ENCODE data around the gene TSPO2.

Gene TSPO2

DNA sequence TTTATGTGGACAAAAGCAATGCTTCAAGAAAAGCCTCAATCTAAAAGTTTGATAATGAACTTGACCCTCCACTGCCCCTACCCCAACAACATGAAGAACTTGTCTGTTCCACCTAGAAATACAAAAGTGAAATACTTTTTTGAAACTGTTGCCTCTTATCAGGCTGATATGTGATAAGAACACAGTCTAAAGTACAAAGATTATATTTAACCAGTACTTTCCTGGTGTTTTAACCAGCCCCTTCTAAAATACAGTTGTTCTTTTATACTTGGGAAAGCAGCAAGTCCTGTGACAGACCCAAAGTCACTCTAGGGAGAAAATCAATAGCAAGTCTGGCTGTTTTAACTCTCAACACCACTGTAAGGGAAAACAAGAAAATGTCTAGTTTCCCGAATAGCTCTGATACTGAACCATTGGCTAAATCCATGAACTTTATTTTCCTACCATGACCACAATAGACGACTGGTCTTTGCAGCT lies 23.3 kb downstream of the TSPO2 start:
- DNase-seq (no peak), ATAC-seq (ENCODE audit: insufficient read depth, low read depth) (no peak)
- Histone ChIP-seq H3K79me2 (ENCODE audit: insufficient read depth, low read length) (peaks cover 4% of the 10 kb centered on the region), H3K4me1 (ENCODE audit: insufficient read depth, low read length) (peaks cover 7% of the 10 kb centered on the region), H2AFZ (ENCODE audit: low read depth, low read length) (no peak overlapping the region), H3K9me3 (ENCODE audit: insufficient read depth, low read length, severe bottlenecking) (no peaks in the 10 kb centered on the region), H3K27ac (ENCODE audit: low read length) (no peak overlapping the region), H3K27me3 (ENCODE audit: insufficient read depth, low read length, poor library complexity) (no peaks in the 10 kb centered on the region), H3K9ac (ENCODE audit: low read depth, low read length) (no peak overlapping the region), H3K36me3 (ENCODE audit: insufficient read depth, low read length) (peaks cover 73% of the 10 kb centered on the region), H3K4me2 (ENCODE audit: insufficient read depth, low read length) (no peak overlapping the region), H4K20me1 (ENCODE audit: insufficient read depth, low read length) (no peaks in the 10 kb centered on the region), H3K4me3 (ENCODE audit: low read depth in 1 of 2, low read length in 2 of 2) (no peak overlapping the region)
- no peak for TF ChIP-seq EZH2 (IDR thresholded peaks at IDR 0.05; ENCODE audit: borderline replicate concordance, low read depth, low read length, severe bottlenecking)
- TF ChIP-seq, protein P1, sequence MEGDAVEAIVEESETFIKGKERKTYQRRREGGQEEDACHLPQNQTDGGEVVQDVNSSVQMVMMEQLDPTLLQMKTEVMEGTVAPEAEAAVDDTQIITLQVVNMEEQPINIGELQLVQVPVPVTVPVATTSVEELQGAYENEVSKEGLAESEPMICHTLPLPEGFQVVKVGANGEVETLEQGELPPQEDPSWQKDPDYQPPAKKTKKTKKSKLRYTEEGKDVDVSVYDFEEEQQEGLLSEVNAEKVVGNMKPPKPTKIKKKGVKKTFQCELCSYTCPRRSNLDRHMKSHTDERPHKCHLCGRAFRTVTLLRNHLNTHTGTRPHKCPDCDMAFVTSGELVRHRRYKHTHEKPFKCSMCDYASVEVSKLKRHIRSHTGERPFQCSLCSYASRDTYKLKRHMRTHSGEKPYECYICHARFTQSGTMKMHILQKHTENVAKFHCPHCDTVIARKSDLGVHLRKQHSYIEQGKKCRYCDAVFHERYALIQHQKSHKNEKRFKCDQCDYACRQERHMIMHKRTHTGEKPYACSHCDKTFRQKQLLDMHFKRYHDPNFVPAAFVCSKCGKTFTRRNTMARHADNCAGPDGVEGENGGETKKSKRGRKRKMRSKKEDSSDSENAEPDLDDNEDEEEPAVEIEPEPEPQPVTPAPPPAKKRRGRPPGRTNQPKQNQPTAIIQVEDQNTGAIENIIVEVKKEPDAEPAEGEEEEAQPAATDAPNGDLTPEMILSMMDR (IDR thresholded peaks at IDR 0.05; ENCODE audit: borderline replicate concordance, extremely low read depth, low read length, poor library complexity, severe bottlenecking): no peak

DNA sequence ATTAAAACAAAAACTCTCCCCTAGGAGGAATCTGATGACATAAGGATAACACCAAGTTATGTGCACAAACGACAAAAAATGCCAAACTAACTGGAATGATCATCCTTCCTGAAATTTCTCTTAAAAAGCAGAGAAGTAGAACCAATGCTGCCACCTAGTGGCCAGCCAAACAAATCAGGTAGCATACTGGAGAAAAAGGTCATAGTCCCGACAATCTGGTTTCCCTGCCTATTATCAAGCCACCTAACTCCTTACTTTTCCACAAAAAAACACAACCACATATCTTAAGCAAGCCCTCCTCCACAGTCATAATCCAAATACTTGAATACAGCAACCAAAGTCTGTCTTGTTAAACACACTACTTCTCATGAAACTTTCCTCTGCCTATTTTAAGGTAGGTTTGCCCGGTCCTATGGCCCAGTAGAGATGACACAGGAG lies 24.6 kb downstream of the TSPO2 start:
- no peak for ATAC-seq (ENCODE audit: insufficient read depth, low read depth)

DNA sequence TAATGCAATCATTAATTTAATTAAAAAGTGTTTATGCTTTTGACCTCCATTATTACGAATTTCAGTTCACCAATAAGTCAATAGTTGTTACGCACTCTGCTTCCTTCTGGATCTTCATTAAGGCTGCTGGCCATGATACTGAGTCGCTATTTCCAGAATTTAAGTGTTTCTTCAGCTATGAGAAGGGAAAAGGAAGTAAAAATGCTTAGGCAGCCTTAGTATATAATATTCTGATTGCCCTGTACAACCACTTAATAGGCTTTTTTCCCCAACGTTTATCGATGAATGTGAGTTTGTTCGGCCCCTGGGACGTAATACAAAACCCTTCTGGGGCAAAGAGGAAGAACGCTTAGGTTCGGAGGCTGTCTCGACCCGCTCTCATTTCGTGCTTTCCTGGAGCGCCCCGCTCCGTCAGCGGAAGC lies 29.2 kb downstream of the TSPO2 start:
- ATAC-seq (ENCODE audit: insufficient read depth, low read depth) (no peak), DNase-seq (no peak)
- Histone ChIP-seq H3K27ac (ENCODE audit: low read length) (peak overlapping the region; percentile 89), H3K4me3 (ENCODE audit: low read depth in 1 of 2, low read length in 2 of 2) (peak overlapping the region; percentile 59 to 69), H4K20me1 (ENCODE audit: insufficient read depth, low read length) (peaks cover 27% of the 10 kb centered on the region), H3K9me3 (ENCODE audit: insufficient read depth, low read length, severe bottlenecking) (no peaks in the 10 kb centered on the region), H3K9ac (ENCODE audit: low read depth, low read length) (peak overlapping the region; percentile 100), H3K79me2 (ENCODE audit: insufficient read depth, low read length) (peaks cover 48% of the 10 kb centered on the region), H3K4me1 (ENCODE audit: insufficient read depth, low read length) (peaks cover 45% of the 10 kb centered on the region), H2AFZ (ENCODE audit: low read depth, low read length) (peak overlapping the region; percentile 78), H3K36me3 (ENCODE audit: insufficient read depth, low read length) (peaks cover 63% of the 10 kb centered on the region), H3K4me2 (ENCODE audit: insufficient read depth, low read length) (peak overlapping the region; percentile 69), H3K27me3 (ENCODE audit: insufficient read depth, low read length, poor library complexity) (no peaks in the 10 kb centered on the region)
- TF ChIP-seq, protein P1 (IDR thresholded peaks at IDR 0.05; ENCODE audit: borderline replicate concordance, extremely low read depth, low read length, poor library complexity, severe bottlenecking): no peak
- no peak for TF ChIP-seq EZH2 (IDR thresholded peaks at IDR 0.05; ENCODE audit: borderline replicate concordance, low read depth, low read length, severe bottlenecking)

More for the DNA sequence above, 24.6 kb downstream of the TSPO2 start:
- Histone ChIP-seq H3K4me1 (ENCODE audit: insufficient read depth, low read length) (peaks cover 16% of the 10 kb centered on the region), H3K9ac (ENCODE audit: low read depth, low read length) (no peak overlapping the region), H3K79me2 (ENCODE audit: insufficient read depth, low read length) (peaks cover 15% of the 10 kb centered on the region), H3K27me3 (ENCODE audit: insufficient read depth, low read length, poor library complexity) (no peaks in the 10 kb centered on the region), H4K20me1 (ENCODE audit: insufficient read depth, low read length) (no peaks in the 10 kb centered on the region), H3K36me3 (ENCODE audit: insufficient read depth, low read length) (peaks cover 69% of the 10 kb centered on the region), H2AFZ (ENCODE audit: low read depth, low read length) (no peak overlapping the region), H3K4me3 (ENCODE audit: low read depth in 1 of 2, low read length in 2 of 2) (no peak overlapping the region), H3K4me2 (ENCODE audit: insufficient read depth, low read length) (no peak overlapping the region), H3K9me3 (ENCODE audit: insufficient read depth, low read length, severe bottlenecking) (no peaks in the 10 kb centered on the region), H3K27ac (ENCODE audit: low read length) (no peak overlapping the region; the same call in 1 of the 2 replicates)
- DNase-seq: peak; percentile 71
- TF ChIP-seq EZH2 (IDR thresholded peaks at IDR 0.05; ENCODE audit: borderline replicate concordance, low read depth, low read length, severe bottlenecking): no peak
- TF ChIP-seq, protein P1 (IDR thresholded peaks at IDR 0.05; ENCODE audit: borderline replicate concordance, extremely low read depth, low read length, poor library complexity, severe bottlenecking): peak; percentile 90
